NB4 (cell line): ENCODE results near the gene TMED1.
"Not testable (repeated sequence)": the region's sequence is repeated elsewhere in the genome, so short reads cannot be mapped to it uniquely, and the experiment has no call there.

Experiments
- DNase-seq: peaks from one replicate; pipeline ENCODE4 v3.0.0; 2010; ENCODE audit warnings: low read depth
- H3K4me3 ChIP-seq: one replicate; pipeline ENCODE4 v1.5.1; 2011; ENCODE audit warnings: mild to moderate bottlenecking, low read depth, low read length, moderate library complexity
- MYC ChIP-seq: IDR thresholded peaks from 2 replicates; pipeline ENCODE4 v1.6.1; 2011; ENCODE audit warnings: low read depth, low read length
- POLR2A ChIP-seq: IDR thresholded peaks from 2 replicates; pipeline ENCODE4 v1.6.1; 2011; ENCODE audit warnings: mild to moderate bottlenecking; ENCODE audit not compliant: insufficient read length; ENCODE audit errors: extremely low read depth
- TF ChIP-seq, protein P1 (sequence below): IDR thresholded peaks from 2 replicates; pipeline ENCODE4 v1.6.1; 2011; ENCODE audit warnings: low read depth, low read length
- TF ChIP-seq, protein P2 (sequence below): IDR thresholded peaks from one replicate; pipeline ENCODE4 v1.5.1; 2012; ENCODE audit warnings: low read depth, low read length

The TMED1 gene

GRCh38 chr19:10878253-10878652 is 42.2 kb upstream of the TMED1 start:
- TF ChIP-seq, protein P1, sequence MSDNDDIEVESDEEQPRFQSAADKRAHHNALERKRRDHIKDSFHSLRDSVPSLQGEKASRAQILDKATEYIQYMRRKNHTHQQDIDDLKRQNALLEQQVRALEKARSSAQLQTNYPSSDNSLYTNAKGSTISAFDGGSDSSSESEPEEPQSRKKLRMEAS: no peak
- TF ChIP-seq POLR2A (no peak), MYC (no peak)
- TF ChIP-seq, protein P2, sequence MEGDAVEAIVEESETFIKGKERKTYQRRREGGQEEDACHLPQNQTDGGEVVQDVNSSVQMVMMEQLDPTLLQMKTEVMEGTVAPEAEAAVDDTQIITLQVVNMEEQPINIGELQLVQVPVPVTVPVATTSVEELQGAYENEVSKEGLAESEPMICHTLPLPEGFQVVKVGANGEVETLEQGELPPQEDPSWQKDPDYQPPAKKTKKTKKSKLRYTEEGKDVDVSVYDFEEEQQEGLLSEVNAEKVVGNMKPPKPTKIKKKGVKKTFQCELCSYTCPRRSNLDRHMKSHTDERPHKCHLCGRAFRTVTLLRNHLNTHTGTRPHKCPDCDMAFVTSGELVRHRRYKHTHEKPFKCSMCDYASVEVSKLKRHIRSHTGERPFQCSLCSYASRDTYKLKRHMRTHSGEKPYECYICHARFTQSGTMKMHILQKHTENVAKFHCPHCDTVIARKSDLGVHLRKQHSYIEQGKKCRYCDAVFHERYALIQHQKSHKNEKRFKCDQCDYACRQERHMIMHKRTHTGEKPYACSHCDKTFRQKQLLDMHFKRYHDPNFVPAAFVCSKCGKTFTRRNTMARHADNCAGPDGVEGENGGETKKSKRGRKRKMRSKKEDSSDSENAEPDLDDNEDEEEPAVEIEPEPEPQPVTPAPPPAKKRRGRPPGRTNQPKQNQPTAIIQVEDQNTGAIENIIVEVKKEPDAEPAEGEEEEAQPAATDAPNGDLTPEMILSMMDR: no peak
- DNase-seq: no peak
- no peak overlapping the region for H3K4me3 ChIP-seq

- DNase-seq: not testable (repeated sequence)
Observed at GRCh38 chr19:10877608-10878007, 41.6 kb upstream of the TMED1 start.

DNA sequence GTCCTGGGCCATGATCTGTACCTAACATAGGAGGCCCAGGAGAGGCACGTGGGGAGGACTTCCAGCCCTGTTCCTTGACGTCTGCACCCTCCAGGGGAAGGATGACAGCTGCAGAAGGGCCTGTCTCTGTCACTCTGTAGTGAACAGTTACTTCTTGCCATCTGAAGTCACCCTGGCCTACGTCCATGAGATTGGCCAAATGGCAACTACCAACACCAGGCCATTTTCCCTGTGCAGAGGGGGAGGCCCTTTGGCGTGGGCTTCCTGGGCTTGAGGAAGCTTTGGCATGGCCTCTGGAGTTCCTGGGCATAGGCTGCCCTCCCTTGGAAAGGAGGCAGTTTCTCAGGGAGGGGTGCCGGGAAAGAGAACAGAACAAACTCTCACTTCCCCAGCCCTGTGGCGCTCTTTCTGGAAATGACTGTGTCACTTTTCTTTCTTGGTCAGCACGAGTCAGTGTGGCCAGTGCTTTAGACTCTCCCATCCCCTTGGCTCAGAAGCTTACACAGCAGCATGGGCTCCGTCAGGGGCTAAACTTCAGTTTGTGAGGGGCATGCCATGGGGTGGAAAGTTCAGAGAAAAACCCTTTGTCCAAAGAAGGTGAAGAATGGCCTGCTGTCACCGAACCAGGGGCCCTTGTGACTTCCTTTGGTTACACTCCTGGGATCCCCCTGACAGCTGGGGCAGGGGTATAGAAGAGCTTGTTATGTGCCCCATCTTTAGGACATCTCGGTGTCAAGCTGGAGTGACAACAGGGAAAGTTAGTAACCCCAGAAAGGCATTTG is 40.6 kb upstream of the TMED1 start:
- TF ChIP-seq, protein P1: no peak
- TF ChIP-seq MYC (no peak), POLR2A (no peak)
- TF ChIP-seq, protein P2: no peak
- H3K4me3 ChIP-seq: no peak overlapping the region
- DNase-seq: no peak

More at GRCh38 chr19:10877608-10878007, 41.6 kb upstream of the TMED1 start:
- H3K4me3 ChIP-seq: not testable (repeated sequence)

- H3K4me3 ChIP-seq: no peak overlapping the region
- TF ChIP-seq, protein P1: no peak
- no peak for TF ChIP-seq POLR2A
- TF ChIP-seq, protein P2: no peak
- DNase-seq: no peak
Observed at GRCh38 chr19:10874024-10874423, 38.0 kb upstream of the TMED1 start.

DNA sequence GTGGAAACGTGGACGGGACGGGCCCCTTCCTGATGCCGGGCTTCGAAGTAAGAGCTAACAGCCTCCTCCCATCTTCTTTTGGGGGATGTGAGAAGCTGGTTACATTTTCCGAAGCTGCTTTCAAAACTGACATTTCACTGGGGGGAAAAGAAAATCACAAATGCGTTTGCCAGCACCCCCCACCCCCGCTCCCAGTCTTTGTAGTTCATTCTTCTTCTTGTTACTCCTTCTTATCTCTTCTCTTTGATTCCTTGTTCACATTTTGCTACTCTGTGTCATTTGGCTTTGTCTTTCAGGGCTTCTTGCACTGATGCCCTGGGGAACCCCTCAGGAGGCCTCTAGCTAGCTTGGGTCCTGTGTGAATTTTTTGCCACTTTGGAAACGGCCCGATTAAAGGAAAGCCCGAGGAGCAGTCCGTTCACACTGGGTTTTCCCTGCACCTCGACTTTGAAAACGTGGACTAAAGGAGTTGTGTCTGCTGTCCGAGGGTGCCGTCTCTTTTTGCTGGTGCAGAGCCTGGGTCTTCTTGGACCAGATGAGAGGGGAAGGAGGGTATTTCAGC is 36.6 kb upstream of the TMED1 start:
- H3K4me3 ChIP-seq: peak overlapping the region; percentile 64
- no peak for TF ChIP-seq MYC
- TF ChIP-seq, protein P1: no peak
- no peak for TF ChIP-seq POLR2A
- TF ChIP-seq, protein P2: no peak
- no peak for DNase-seq

DNA sequence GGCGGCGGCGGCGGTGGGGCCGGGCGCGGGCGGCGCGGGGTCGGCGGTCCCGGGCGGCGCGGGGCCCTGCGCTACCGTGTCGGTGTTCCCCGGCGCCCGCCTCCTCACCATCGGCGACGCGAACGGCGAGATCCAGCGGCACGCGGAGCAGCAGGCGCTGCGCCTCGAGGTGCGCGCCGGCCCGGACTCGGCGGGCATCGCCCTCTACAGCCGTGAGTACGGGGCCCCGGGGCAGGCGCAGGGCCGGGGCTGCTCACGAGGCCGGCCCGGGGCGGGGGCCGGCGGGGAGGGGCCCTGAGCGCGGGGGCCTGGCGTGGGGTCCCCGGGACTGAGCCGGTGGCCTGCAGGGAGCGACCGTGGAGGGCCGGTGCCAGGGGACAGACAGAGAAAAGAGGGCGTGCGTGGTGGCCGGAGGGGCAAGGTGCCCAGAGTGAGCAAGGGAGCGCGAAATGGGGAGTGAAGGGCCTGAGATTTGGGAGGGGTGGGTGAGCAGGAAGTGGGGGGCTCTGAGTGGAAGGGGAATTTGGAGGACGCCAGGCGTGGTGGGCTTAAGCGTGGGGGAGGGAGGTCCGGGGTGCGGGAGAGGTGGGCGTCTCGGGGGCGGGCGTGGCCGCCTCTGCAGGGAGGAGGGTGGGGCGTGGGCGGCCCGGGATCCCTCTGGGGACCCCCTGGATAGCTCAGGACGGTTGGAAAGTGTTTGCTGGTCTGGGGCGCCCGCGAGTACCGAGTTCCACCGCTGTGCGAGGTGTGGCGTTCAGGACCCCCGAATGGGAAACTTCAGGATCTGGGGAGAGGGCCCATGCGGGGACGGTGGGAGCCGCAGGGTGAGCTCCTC is 35.9 kb upstream of the TMED1 start:
- peak overlapping the region; percentile 64 for H3K4me3 ChIP-seq
- TF ChIP-seq, protein P1: no peak
- TF ChIP-seq MYC: no peak
- TF ChIP-seq, protein P2: no peak
- TF ChIP-seq POLR2A: no peak
- peak; percentile 42 for DNase-seq
